SH-SY5Y (cell line): ENCODE data around the gene KCNC3.

ENCODE experiments used
- GATA2 ChIP-seq: IDR thresholded peaks from 2 replicates; pipeline ENCODE4 v1.6.1; 2011; ENCODE audit warnings: mild to moderate bottlenecking, low read depth, low read length
- GATA3 ChIP-seq: IDR thresholded peaks from 2 replicates; pipeline ENCODE4 v1.6.1; 2011; ENCODE audit warnings: low read depth, mild to moderate bottlenecking, low read length, moderate library complexity

GRCh38 chr19:50325310-50326100, 3.7 kb downstream of the KCNC3 start:
- TF ChIP-seq GATA3 (no peak), GATA2 (no peak)
